Sigmoid colon (tissue), 7 donors: Measurements from ENCODE around the gene CRTAC1. TPM values are rescaled to one million over a fixed set of nuclear protein-coding genes. Genes with fewer than 3 reads are reported as not detected.

ENCODE experiments used
- DNase-seq: peaks from one replicate; pipeline ENCODE4 v3.0.0-alpha.2; 2019
- H3K27ac ChIP-seq, 4 donors: fragments of 200-600 bp; sonication (generic); one replicate each; pipeline ENCODE4 v1.5.1; 2016 to 2019; ENCODE audit warnings: mild to moderate bottlenecking in 1 of 4
- H3K27me3 ChIP-seq, 3 donors: fragments of 200-600 bp; sonication (generic); one replicate each; pipeline ENCODE4 v1.5.1; 2019; ENCODE audit warnings: mild to moderate bottlenecking in 1 of 3
- H3K36me3 ChIP-seq, 4 donors: fragments of 200-600 bp; sonication (generic); one replicate each; pipeline ENCODE4 v1.5.1; 2016 to 2019
- H3K4me1 ChIP-seq, 4 donors: fragments of 200-600 bp; sonication (generic); one replicate each; pipeline ENCODE4 v1.5.1; 2017 to 2019
- H3K4me3 ChIP-seq, 4 donors: fragments of 200-600 bp; sonication (generic); one replicate each; pipeline ENCODE4 v1.5.1; 2017 to 2019; ENCODE audit warnings: mild to moderate bottlenecking in 2 of 4, moderate library complexity in 1 of 4
- H3K9me3 ChIP-seq, 4 donors: fragments of 200-600 bp in 3 of 4; sonication (generic) in 3 of 4; one replicate each; pipeline versions ENCODE4 v1.5.1 to v1.6.1; 2013 to 2019
- CTCF ChIP-seq, 4 experiments: fragments of 450-650 bp in 3 of 4; fragments of 200-600 bp in 1 of 4; IDR thresholded peaks; one replicate each; pipeline ENCODE4 v1.5.1; 2016 to 2019; ENCODE audit warnings: antibody characterized with exemption in 4 of 4, mild to moderate bottlenecking in 3 of 4, moderate library complexity in 2 of 4
- EP300 ChIP-seq, 4 donors: sonication (generic); formaldehyde crosslinking; IDR thresholded peaks; one replicate each; pipeline ENCODE4 v1.6.1; 2017; ENCODE audit warnings: antibody characterized with exemption in 4 of 4
- POLR2A ChIP-seq, 2 donors: fragments of 450-650 bp; IDR thresholded peaks; one replicate each; pipeline ENCODE4 v1.6.1; 2016; ENCODE audit warnings: antibody characterized with exemption in 2 of 2, mild to moderate bottlenecking in 2 of 2, moderate library complexity in 2 of 2
- POLR2AphosphoS5 ChIP-seq, 4 donors: sonication (generic); formaldehyde crosslinking; IDR thresholded peaks; one replicate each; pipeline ENCODE4 v1.6.1; 2017; ENCODE audit warnings: antibody characterized with exemption in 4 of 4
- WGBS, 2 donors: extraction: QIAGEN DNeasy Blood & Tissue Kit; methylation state at CpG; one replicate each; pipeline ENCODE4 v1.1.7; 2013; 5-methylcytosine and 5-hydroxymethylcytosine counted together
- intact Hi-C: fragments of 100-400 bp; cut with DNase I; formaldehyde crosslinking; loops from one replicate; pipeline ENCODE4 v1.15.1; 2023
- polyA plus RNA-seq, 3 donors: library from polyadenylated mRNA; stranded (reverse); fragments of 200-250 nt; gene quantifications; one replicate each; pipeline ENCODE4 v1.2.3, GENCODE V29; 2013
- total RNA-seq, 4 donors: library from RNA; depleted of rRNA; stranded (reverse); fragments of >200 nt; gene quantifications; one replicate each; pipeline ENCODE4 v1.1.0, GENCODE V29; 2016
- donor health status: healthy with polysubstance abuse.
- donor health status: Bipolar disorder and iron deficiency.
- donor health status: healthy.

Gene CRTAC1
- total and polyA plus RNA-seq, 7 donors: 1.2 to 6.4 (median 2.6) TPM; not detected in 1

DNA sequence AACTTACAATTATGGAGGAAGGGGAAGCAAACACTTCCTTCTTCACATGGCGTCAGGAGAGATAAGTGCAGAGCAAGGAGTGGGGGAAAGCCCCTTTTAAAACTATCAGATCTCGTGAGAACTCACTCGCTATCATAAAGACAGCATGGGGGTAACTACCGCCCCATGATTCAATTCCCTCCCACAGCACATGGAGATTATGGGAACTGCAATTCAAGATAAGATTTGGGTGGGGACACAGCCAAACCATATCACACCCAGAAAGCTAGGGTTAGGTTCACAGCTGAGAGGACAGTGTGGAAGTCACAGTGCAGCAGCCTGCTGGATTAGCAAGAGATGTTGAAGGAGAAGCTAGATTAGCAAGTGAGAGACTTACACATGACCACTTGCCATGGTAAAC lies 81.6 kb downstream of the CRTAC1 start:
- Histone ChIP-seq H3K36me3 (no peaks in the 10 kb centered on the region), H3K4me3 (no peak overlapping the region), H3K27me3 (no peaks in the 10 kb centered on the region), H3K4me1 (no peaks in the 10 kb centered on the region), H3K9me3 (no peaks in the 10 kb centered on the region), H3K27ac (no peak overlapping the region)
- intact Hi-C loops: no loop called here
- 46 to 55% methylated on average over 4 of the region's 4 CpGs for whole genome bisulfite sequencing, 2 donors
- DNase-seq: no peak
- TF ChIP-seq POLR2A (IDR thresholded peaks at IDR 0.05) (no peak), EP300 (IDR thresholded peaks at IDR 0.05) (no peak), POLR2AphosphoS5 (IDR thresholded peaks at IDR 0.05) (no peak), CTCF (IDR thresholded peaks at IDR 0.05) (no peak)

GRCh38 chr10:97944772-97945171 lies 85.6 kb downstream of the CRTAC1 start:
- DNase-seq: no peak
- no peaks in the 10 kb centered on the region for H3K36me3 ChIP-seq
- H3K4me1 ChIP-seq: no peaks in the 10 kb centered on the region
- intact Hi-C loops: no loop called here
- H3K27me3 ChIP-seq: peaks cover 0 to 5% (median 0%) of the 10 kb centered on the region in 3 donors
- H3K4me3 ChIP-seq: no peak overlapping the region
- no peak for TF ChIP-seq POLR2AphosphoS5 (IDR thresholded peaks at IDR 0.05)
- TF ChIP-seq POLR2A (IDR thresholded peaks at IDR 0.05): no peak
- no peak for TF ChIP-seq EP300 (IDR thresholded peaks at IDR 0.05)
- TF ChIP-seq CTCF (IDR thresholded peaks at IDR 0.05): no peak
- no peak overlapping the region for H3K27ac ChIP-seq
- H3K9me3 ChIP-seq: peaks cover 0 to 2% (median 0%) of the 10 kb centered on the region in 4 donors

DNA sequence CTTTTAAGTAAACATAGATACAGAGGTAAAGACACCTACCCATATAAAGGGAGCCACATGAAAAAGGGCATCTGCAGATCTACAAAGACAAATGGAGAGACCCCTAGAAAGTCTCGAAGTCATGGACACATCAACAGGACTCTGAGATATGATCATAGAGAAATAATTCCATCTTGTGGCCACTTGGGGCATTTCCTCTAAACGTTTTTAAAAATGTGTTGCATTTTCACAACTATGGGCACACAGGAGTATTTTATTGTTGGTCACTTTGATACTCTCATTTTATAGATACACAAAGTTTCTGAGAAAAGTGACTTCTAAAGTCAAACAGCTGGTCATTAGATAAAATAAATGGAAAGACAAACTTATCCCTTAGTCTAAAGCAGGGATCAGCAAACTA lies 87.1 kb downstream of the CRTAC1 start:
- no peak overlapping the region for H3K4me3 ChIP-seq

DNA sequence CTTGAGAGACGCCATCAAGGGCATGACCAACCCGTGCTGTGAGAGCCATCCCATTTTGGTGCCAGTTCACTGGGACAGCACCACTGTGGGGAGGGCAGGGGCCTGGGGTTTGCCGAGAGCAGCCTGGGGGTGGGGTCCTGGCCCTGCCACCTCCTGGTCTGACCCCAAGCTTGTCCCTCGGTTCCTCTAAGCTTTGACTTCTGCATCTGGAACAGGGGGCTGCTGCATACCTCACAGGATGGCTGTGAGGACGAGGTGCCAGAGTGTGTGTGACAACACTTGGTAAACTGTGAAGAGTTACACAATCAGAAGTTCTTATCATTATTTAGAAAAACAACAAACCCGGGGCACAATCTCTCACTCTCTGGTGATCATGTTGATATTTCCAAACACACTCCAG lies 89.9 kb downstream of the CRTAC1 start:
- H3K27ac ChIP-seq: no peak overlapping the region
- no peaks in the 10 kb centered on the region for H3K4me1 ChIP-seq
- no peak for DNase-seq
- H3K27me3 ChIP-seq: peaks cover 0 to 8% (median 0%) of the 10 kb centered on the region in 3 donors
- 29 to 41% methylated on average over 6 of the region's 6 CpGs for WGBS, 2 donors
- H3K4me3 ChIP-seq: no peak overlapping the region
- H3K9me3 ChIP-seq: peaks cover 0 to 2% (median 0%) of the 10 kb centered on the region in 4 donors
- H3K36me3 ChIP-seq: no peaks in the 10 kb centered on the region
- TF ChIP-seq CTCF (IDR thresholded peaks at IDR 0.05) (no peak), EP300 (IDR thresholded peaks at IDR 0.05) (no peak), POLR2A (IDR thresholded peaks at IDR 0.05) (no peak), POLR2AphosphoS5 (IDR thresholded peaks at IDR 0.05) (no peak)
- intact Hi-C loops: no loop called here

More for the DNA sequence above, 87.1 kb downstream of the CRTAC1 start:
- no peak for DNase-seq
- H3K27ac ChIP-seq: no peak overlapping the region
- 67 to 73% methylated on average over 2 of the region's 2 CpGs for WGBS, 2 donors
- peaks cover 0 to 2% (median 0%) of the 10 kb centered on the region in 4 donors for H3K9me3 ChIP-seq
- H3K4me1 ChIP-seq: no peaks in the 10 kb centered on the region
- intact Hi-C loops: no loop called here
- peaks cover 0 to 5% (median 0%) of the 10 kb centered on the region in 3 donors for H3K27me3 ChIP-seq
- TF ChIP-seq POLR2AphosphoS5 (IDR thresholded peaks at IDR 0.05) (no peak), POLR2A (IDR thresholded peaks at IDR 0.05) (no peak), CTCF (IDR thresholded peaks at IDR 0.05) (no peak), EP300 (IDR thresholded peaks at IDR 0.05) (no peak)
- no peaks in the 10 kb centered on the region for H3K36me3 ChIP-seq

- H3K4me1 ChIP-seq: no peaks in the 10 kb centered on the region
- TF ChIP-seq CTCF (IDR thresholded peaks at IDR 0.05) (no peak), POLR2A (IDR thresholded peaks at IDR 0.05) (no peak), POLR2AphosphoS5 (IDR thresholded peaks at IDR 0.05) (no peak), EP300 (IDR thresholded peaks at IDR 0.05) (no peak)
- no peak overlapping the region for H3K4me3 ChIP-seq
- intact Hi-C loops: no loop called here
- DNase-seq: no peak
- peaks cover 0 to 2% (median 0%) of the 10 kb centered on the region in 4 donors for H3K9me3 ChIP-seq
- H3K36me3 ChIP-seq: no peaks in the 10 kb centered on the region
- WGBS, 2 donors: 24 to 39% methylated on average over 5 of the region's 5 CpGs
- no peak overlapping the region for H3K27ac ChIP-seq
- H3K27me3 ChIP-seq: peaks cover 0 to 8% (median 0%) of the 10 kb centered on the region in 3 donors
Observed at GRCh38 chr10:97939446-97939990, 90.9 kb downstream of the CRTAC1 start.
